Kidney (tissue), 14 donors: ENCODE data around the gene CCR8. TPM values are rescaled to one million over a fixed set of nuclear protein-coding genes. Genes with fewer than 3 reads are reported as not detected.

Source experiments
- DNase-seq, 5 donors: peaks; one replicate each; pipeline ENCODE4 v3.0.0-alpha.2; 2013 to 2020
- FAIRE-seq: peaks from 2 replicates; lab custom pipeline; 2012; peaks lifted over from hg19 to GRCh38; lab: Jason Lieb, UNC
- H3K27ac ChIP-seq, 2 donors: one replicate each; pipeline ENCODE4 v1.7.0; 2013; ENCODE audit warnings: low read depth in 2 of 2, low read length in 2 of 2, inconsistent platforms in 1 of 2
- H3K27me3 ChIP-seq: one replicate; pipeline ENCODE4 v1.7.1; 2013; ENCODE audit warnings: low read length, inconsistent platforms; ENCODE audit not compliant: control insufficient read depth, insufficient read depth
- H3K36me3 ChIP-seq, 3 donors: one replicate each; pipeline versions ENCODE4 v1.7.0 to v1.7.1; 2013; ENCODE audit warnings: low read length in 3 of 3, control low read depth in 1 of 3, inconsistent platforms in 1 of 3; ENCODE audit not compliant: insufficient read depth in 3 of 3, control insufficient read depth in 2 of 3
- H3K4me1 ChIP-seq, 3 donors: one replicate each; pipeline versions ENCODE4 v1.7.0 to v1.7.1; 2013; ENCODE audit warnings: low read length in 3 of 3, inconsistent platforms in 1 of 3, low read depth in 1 of 3; ENCODE audit not compliant: control insufficient read depth in 2 of 3, insufficient read depth in 2 of 3
- H3K4me3 ChIP-seq, 3 donors: one replicate each; pipeline versions ENCODE4 v1.7.0 to v1.8.1; 2013; ENCODE audit warnings: low read length in 3 of 3, control low read depth in 1 of 3, inconsistent platforms in 1 of 3
- H3K9ac ChIP-seq, 3 donors: one replicate each; pipeline versions ENCODE4 v1.7.0 to v1.7.1; 2013; ENCODE audit warnings: low read length in 3 of 3, control low read depth in 1 of 3, inconsistent platforms in 1 of 3
- H3K9me3 ChIP-seq, 3 donors: one replicate each; pipeline versions ENCODE4 v1.7.0 to v1.7.1; 2013; ENCODE audit warnings: low read length in 3 of 3, control low read depth in 1 of 3, inconsistent platforms in 1 of 3; ENCODE audit not compliant: control insufficient read depth in 2 of 3, insufficient read depth in 1 of 3
- CTCF ChIP-seq: IDR thresholded peaks from 3 replicates; pipeline ENCODE4 v1.5.1; 2012; ENCODE audit warnings: mild to moderate bottlenecking, moderate library complexity, borderline replicate concordance; ENCODE audit not compliant: insufficient read depth; ENCODE audit errors: extremely low read depth
- intact Hi-C: fragments of 100-400 bp; cut with DNase I; formaldehyde crosslinking; loops from one replicate; pipeline ENCODE4 v1.11.1; 2022
- polyA plus RNA-seq: library from polyadenylated mRNA; stranded (reverse); fragments of 350-450 nt; fragmentation: Illumina TruSeq; extraction: RNeasy Lipid Tissue Mini Kit (QIAGEN cat#74804); gene quantifications from one replicate; pipeline ENCODE4 v1.2.3, GENCODE V29; 2014; ENCODE audit warnings: low read depth, low replicate concordance; ENCODE audit not compliant: insufficient read depth
- total RNA-seq: library from RNA; stranded (reverse); fragmentation: NEBNext Ultra II Directional; extraction: Animal tissue kit (Norgen Biotek cat#: 25700); gene quantifications from one replicate; pipeline ENCODE4 v1.2.1, GENCODE V29; 2021
- donor health status: control.
- donor health status: control.
- donor health status: control.
- donor health status: control.
- donor health status: control.
- donor health status: DM: yes; HTN: yes; CAD: no.
- donor health status: Normal renal cell carcinoma (clear cell type).

Gene CCR8
- total and polyA plus RNA-seq, 2 donors from 2014 or later = 0.19 TPM; not detected in 1

GRCh38 chr3:39299279-39299678, 30.2 kb upstream of the CCR8 start:
- Histone ChIP-seq H3K27ac (no peak overlapping the region), H3K36me3 (no peaks in the 10 kb centered on the region), H3K4me1 (no peaks in the 10 kb centered on the region), H3K27me3 (no peaks in the 10 kb centered on the region), H3K4me3 (no peak overlapping the region), H3K9ac (no peak overlapping the region), H3K9me3 (peaks cover 0 to 9% (median 0%) of the 10 kb centered on the region in 3 donors)
- intact Hi-C loops = no loop called here
- FAIRE-seq (no peak), DNase-seq (no peak)
- TF ChIP-seq CTCF = no peak

GRCh38 chr3:39302178-39302577, 27.3 kb upstream of the CCR8 start:
- H3K27me3 ChIP-seq = no peaks in the 10 kb centered on the region
- no peak for FAIRE-seq

GRCh38 chr3:39313289-39313688, 16.2 kb upstream of the CCR8 start:
- DNase-seq (no peak), FAIRE-seq (no peak)
- no peak for TF ChIP-seq CTCF
- Histone ChIP-seq H3K36me3 (no peaks in the 10 kb centered on the region), H3K9ac (no peak overlapping the region), H3K4me1 (no peaks in the 10 kb centered on the region), H3K4me3 (no peak overlapping the region), H3K9me3 (no peaks in the 10 kb centered on the region), H3K27ac (no peak overlapping the region), H3K27me3 (no peaks in the 10 kb centered on the region)
- intact Hi-C loops = no loop called here

More at GRCh38 chr3:39302178-39302577, 27.3 kb upstream of the CCR8 start:
- TF ChIP-seq CTCF = no peak
- Histone ChIP-seq H3K9ac (no peak overlapping the region), H3K36me3 (no peaks in the 10 kb centered on the region), H3K9me3 (peaks cover 0 to 9% (median 0%) of the 10 kb centered on the region in 3 donors), H3K4me1 (no peaks in the 10 kb centered on the region), H3K27ac (no peak overlapping the region), H3K4me3 (no peak overlapping the region)
- DNase-seq = no peak
- intact Hi-C loops = no loop called here

GRCh38 chr3:39315420-39315819, 14.1 kb upstream of the CCR8 start:
- Histone ChIP-seq H3K4me1 (no peaks in the 10 kb centered on the region), H3K9me3 (no peaks in the 10 kb centered on the region), H3K9ac (no peak overlapping the region), H3K36me3 (no peaks in the 10 kb centered on the region), H3K4me3 (no peak overlapping the region), H3K27me3 (no peaks in the 10 kb centered on the region), H3K27ac (no peak overlapping the region)
- DNase-seq = no peak
- FAIRE-seq = no peak
- no peak for TF ChIP-seq CTCF
- intact Hi-C loops = no loop called here
